CD14-positive monocyte (primary cell): ENCODE measurements around the gene TMEM181. TPM values are rescaled to one million over a fixed set of nuclear protein-coding genes. Genes with fewer than 3 reads are reported as not detected.

Experiments used
- DNase-seq, 3 donors: peaks; one replicate each; pipeline ENCODE4 v3.0.0-alpha.2; 2011 to 2022
- H2AFZ ChIP-seq: 2 replicates; pipeline ENCODE4 v1.6.0; 2012; ENCODE audit warnings: mild to moderate bottlenecking, low read depth, low read length, inconsistent platforms; ENCODE audit not compliant: insufficient read depth, poor library complexity, severe bottlenecking
- H3K27ac ChIP-seq, 2 donors: 1 replicate in 1 of 2; 2 replicates in 1 of 2; pipeline ENCODE4 v1.5.1; 2012 to 2013; ENCODE audit warnings: low read length in 2 of 2, control low read depth in 1 of 2, inconsistent platforms in 1 of 2, low read depth in 1 of 2, mild to moderate bottlenecking in 1 of 2
- H3K27me3 ChIP-seq, 2 donors: one replicate each; pipeline versions ENCODE4 v1.6.0 to v1.6.1; 2011 to 2013; ENCODE audit warnings: low read length in 2 of 2; ENCODE audit not compliant: control insufficient read depth in 2 of 2, insufficient read depth in 2 of 2
- H3K36me3 ChIP-seq, 2 donors: replicated peaks in 1 of 2; 1 replicate in 1 of 2; 2 replicates in 1 of 2; pipeline versions ENCODE4 v1.5.1 to v1.6.1; 2012 to 2013; ENCODE audit warnings: low read length in 2 of 2, control low read depth in 1 of 2, inconsistent platforms in 1 of 2, mild to moderate bottlenecking in 1 of 2; ENCODE audit not compliant: insufficient read depth in 2 of 2, control insufficient read depth in 1 of 2
- H3K4me1 ChIP-seq, 2 donors: 1 replicate in 1 of 2; 2 replicates in 1 of 2; pipeline versions ENCODE4 v1.5.1 to v1.6.1; 2012 to 2013; ENCODE audit warnings: low read length in 2 of 2, control low read depth in 1 of 2, inconsistent platforms in 1 of 2, mild to moderate bottlenecking in 1 of 2, moderate library complexity in 1 of 2; ENCODE audit not compliant: insufficient read depth in 2 of 2, control insufficient read depth in 1 of 2
- H3K4me2 ChIP-seq: replicated peaks from 2 replicates; pipeline ENCODE3; 2012; ENCODE audit warnings: low read length, moderate library complexity, mild to moderate bottlenecking; ENCODE audit not compliant: poor library complexity, severe bottlenecking; ENCODE audit errors: extremely low read depth
- H3K4me3 ChIP-seq, 3 experiments: fragments of 200-600 bp in 1 of 3; sonication (generic) in 1 of 3; replicated peaks in 1 of 3; 1 replicate in 2 of 3; 2 replicates in 1 of 3; pipeline ENCODE4 v1.5.1; 2011 to 2013; ENCODE audit warnings: low read length in 3 of 3, mild to moderate bottlenecking in 3 of 3, control low read depth in 2 of 3, low read depth in 2 of 3, inconsistent platforms in 1 of 3, moderate library complexity in 1 of 3
- H3K79me2 ChIP-seq: 2 replicates; pipeline ENCODE4 v1.6.0; 2012; ENCODE audit warnings: mild to moderate bottlenecking, control low read depth, inconsistent platforms, low read length, moderate library complexity; ENCODE audit not compliant: insufficient read depth
- H3K9ac ChIP-seq: 2 replicates; pipeline ENCODE4 v1.6.0; 2017; ENCODE audit warnings: low read length, mild to moderate bottlenecking; ENCODE audit not compliant: insufficient read depth, poor library complexity, severe bottlenecking
- H3K9me3 ChIP-seq, 2 donors: replicated peaks in 1 of 2; 1 replicate in 1 of 2; 2 replicates in 1 of 2; pipeline versions ENCODE4 v1.5.1 to v1.6.1; 2012 to 2013; ENCODE audit warnings: low read length in 2 of 2, control low read depth in 1 of 2; ENCODE audit not compliant: control insufficient read depth in 1 of 2, insufficient read depth in 1 of 2
- H4K20me1 ChIP-seq: 2 replicates; pipeline ENCODE4 v1.6.0; 2012; ENCODE audit warnings: mild to moderate bottlenecking, low read length, control low read depth, moderate library complexity; ENCODE audit not compliant: insufficient read depth
- H3K27ac Mint-ChIP-seq, 7 donors: one replicate each; pipeline ENCODE4 v1.8.0; 2020; ENCODE audit warnings: mild to moderate bottlenecking in 7 of 7, mixed read lengths in 7 of 7, moderate library complexity in 6 of 7, inconsistent platforms in 2 of 7
- H3K27me3 Mint-ChIP-seq, 3 donors: one replicate each; pipeline ENCODE4 v1.8.0; 2021 to 2022; ENCODE audit warnings: low read depth in 3 of 3, mild to moderate bottlenecking in 3 of 3, mixed read lengths in 3 of 3, moderate library complexity in 3 of 3, inconsistent platforms in 1 of 3
- H3K36me3 Mint-ChIP-seq, 2 donors: one replicate each; pipeline ENCODE4 v1.8.0; 2020; ENCODE audit warnings: mixed read lengths in 2 of 2, inconsistent platforms in 1 of 2, mild to moderate bottlenecking in 1 of 2
- H3K4me1 Mint-ChIP-seq: one replicate; pipeline ENCODE4 v1.8.0; 2020; ENCODE audit warnings: mild to moderate bottlenecking, mixed read lengths
- H3K4me3 Mint-ChIP-seq, 2 donors: one replicate each; pipeline ENCODE4 v1.8.0; 2020; ENCODE audit warnings: mild to moderate bottlenecking in 2 of 2, mixed read lengths in 2 of 2, moderate library complexity in 1 of 2
- H3K9me3 Mint-ChIP-seq, 7 donors: one replicate each; pipeline ENCODE4 v1.8.0; 2020 to 2022; ENCODE audit warnings: mixed read lengths in 7 of 7, mild to moderate bottlenecking in 6 of 7, moderate library complexity in 6 of 7, inconsistent platforms in 2 of 7
- CTCF ChIP-seq: fragments of 200-600 bp; IDR thresholded peaks from one replicate; pipeline ENCODE4 v1.8.0; 2022; ENCODE audit warnings: antibody characterized with exemption, mild to moderate bottlenecking
- WGBS: methylation state at CpG from one replicate; pipeline ENCODE4 v1.1.5; 2013; ENCODE audit warnings: missing lambda C conversion rate; ENCODE audit not compliant: insufficient coverage; 5-methylcytosine and 5-hydroxymethylcytosine counted together
- intact Hi-C, 2 donors: fragments of 100-400 bp; cut with micrococcal nuclease; formaldehyde crosslinking; loops; one replicate each; pipeline versions ENCODE4 v1.15.0 to v1.15.1; 2023
- polyA plus RNA-seq, 3 donors: library from polyadenylated mRNA; depleted of rRNA in 1 of 3; unstranded in 2 of 3; stranded (reverse) in 1 of 3; fragments of 300-500 nt in 2 of 3; fragments of >200 nt in 1 of 3; fragmentation: Illumina TruSeq in 2 of 3; gene quantifications; 1 replicate in 2 of 3; 2 replicates in 1 of 3; pipeline ENCODE4 v1.2.3, GENCODE V29; 2012 to 2021

Gene TMEM181
- polyA plus RNA-seq, 3 donors: 2.4 to 6.8 (median 2.6) TPM

- WGBS: 97% methylated on average over 5 of the region's 7 CpGs
- Histone ChIP-seq H3K9ac (no peak overlapping the region), H3K79me2 (no peaks in the 10 kb centered on the region), H3K4me2 (no peak overlapping the region), H2AFZ (no peak overlapping the region), H4K20me1 (peaks cover 8% of the 10 kb centered on the region), H3K9me3 (no peaks in the 10 kb centered on the region), H3K4me1 (no peaks in the 10 kb centered on the region), H3K27ac (no peak overlapping the region), H3K27me3 (no peaks in the 10 kb centered on the region), H3K4me3 (no peak overlapping the region), H3K36me3 (peaks cover 68 to 93% of the 10 kb centered on the region in 2 donors)
- Mint-ChIP-seq H3K27ac (peak overlapping the region in 3 of 7 donors; percentile 12 to 67 (median 47)), H3K4me1 (no peaks in the 10 kb centered on the region), H3K27me3 (peaks cover 0 to 1% (median 0%) of the 10 kb centered on the region in 3 donors), H3K4me3 (no peak overlapping the region), H3K9me3 (peaks cover 0 to 2% (median 0%) of the 10 kb centered on the region in 7 donors), H3K36me3 (peaks cover 70 to 96% of the 10 kb centered on the region in 2 donors)
- intact Hi-C loops: loop anchor here in 1 of 2 donors (10.0 kb wide), 1 partner anchor 392 kb away; no protein-coding TSS in a partner anchor
- DNase-seq: no peak
- no peak for TF ChIP-seq CTCF
Measured at GRCh38 chr6:158606935-158607334, 47.0 kb downstream of the TMEM181 start.

- H3K79me2 ChIP-seq: no peaks in the 10 kb centered on the region
- H3K27ac ChIP-seq: peak overlapping the region in 1 of 2 donors; percentile 36
- H3K9me3 Mint-ChIP-seq: peaks cover 0 to 2% (median 0%) of the 10 kb centered on the region in 7 donors
- H3K36me3 Mint-ChIP-seq: peaks cover 70 to 94% of the 10 kb centered on the region in 2 donors
- no peaks in the 10 kb centered on the region for H3K27me3 ChIP-seq
- WGBS: 98% methylated on average over 14 of the region's 14 CpGs
- peak overlapping the region in 1 of 7 donors; percentile 12 for H3K27ac Mint-ChIP-seq
- peaks cover 8% of the 10 kb centered on the region for H4K20me1 ChIP-seq
- no peak for DNase-seq
- H3K9me3 ChIP-seq: no peaks in the 10 kb centered on the region
- no peak overlapping the region for H2AFZ ChIP-seq
- H3K4me1 ChIP-seq: no peaks in the 10 kb centered on the region
- H3K4me3 ChIP-seq: no peak overlapping the region
- no peaks in the 10 kb centered on the region for H3K4me1 Mint-ChIP-seq
- H3K4me2 ChIP-seq: no peak overlapping the region
- intact Hi-C loops: loop anchor here in 1 of 2 donors (10.0 kb wide), 1 partner anchor 393 kb away; no protein-coding TSS in a partner anchor
- no peak overlapping the region for H3K4me3 Mint-ChIP-seq
- TF ChIP-seq CTCF: no peak
- H3K27me3 Mint-ChIP-seq: peaks cover 0 to 1% (median 0%) of the 10 kb centered on the region in 3 donors
- H3K9ac ChIP-seq: no peak overlapping the region
- peaks cover 68 to 93% of the 10 kb centered on the region in 2 donors for H3K36me3 ChIP-seq
Measured at GRCh38 chr6:158607411-158608170, 47.7 kb downstream of the TMEM181 start.
